IMR-90 (cell line): ENCODE data around the gene OXCT2. TPM values are rescaled to one million over a fixed set of nuclear protein-coding genes. Genes with fewer than 3 reads are reported as not detected.

ENCODE experiments used
- ATAC-seq: fragments of 200-7000 bp; cut with Tn5 transposase; 2 replicates; pipeline ENCODE4 v1.9.1; 2020; ENCODE audit warnings: low read depth, mild to moderate bottlenecking, moderate library complexity
- BruUV-seq: library from RNA; stranded (reverse); fragments of 400-500 nt; replicated peaks from 2 replicates; lab custom pipeline; 2021; lab: Mats Ljungman, UMichigan
- CTCF ChIA-PET: fragments of 300-600 bp; formaldehyde crosslinking; extraction: SDS; loops from one replicate; lab custom pipeline; 2021; ENCODE audit warnings: antibody characterized with exemption; lab: Yijun Ruan, JAX
- POLR2A ChIA-PET: fragments of 300-600 bp; sonication (Branson Sonifier 250); formaldehyde crosslinking; loops from one replicate; lab custom pipeline; 2022; ENCODE audit warnings: antibody characterized with exemption; ENCODE audit not compliant: unreplicated experiment; lab: Charles Lee
- DNase-seq: peaks from one replicate; pipeline ENCODE4 v3.0.0; 2013
- H2AFZ ChIP-seq: replicated peaks from 2 replicates; pipeline ENCODE3; 2013; ENCODE audit warnings: low read length, mild to moderate bottlenecking; ENCODE audit not compliant: poor library complexity
- H2AK5ac ChIP-seq: 2 replicates; pipeline ENCODE4 v1.6.1; 2013; ENCODE audit warnings: low read depth, low read length, inconsistent platforms
- H2AK9ac ChIP-seq: replicated peaks from 2 replicates; pipeline ENCODE3; 2013; ENCODE audit warnings: mild to moderate bottlenecking, low read depth, low read length, moderate library complexity; ENCODE audit not compliant: poor library complexity
- H2BK120ac ChIP-seq: 2 replicates; pipeline ENCODE4 v1.6.1; 2013; ENCODE audit warnings: low read depth, low read length, inconsistent platforms
- H2BK15ac ChIP-seq: 3 replicates; pipeline ENCODE4 v1.6.1; 2013; ENCODE audit warnings: low read depth, low read length, inconsistent platforms
- H2BK20ac ChIP-seq: 2 replicates; pipeline ENCODE4 v1.6.1; 2013; ENCODE audit warnings: low read depth, mild to moderate bottlenecking, inconsistent platforms, low read length, moderate library complexity
- H2BK5ac ChIP-seq: 2 replicates; pipeline ENCODE4 v1.6.1; 2013; ENCODE audit warnings: mild to moderate bottlenecking, low read depth, low read length, inconsistent platforms; ENCODE audit not compliant: poor library complexity, severe bottlenecking
- H3K14ac ChIP-seq: replicated peaks from 2 replicates; pipeline ENCODE4 v1.6.1; 2013; ENCODE audit warnings: low read depth, low read length, inconsistent platforms
- H3K18ac ChIP-seq: 2 replicates; pipeline ENCODE4 v1.6.1; 2013; ENCODE audit warnings: low read depth, low read length, control low read depth
- H3K23ac ChIP-seq: 2 replicates; pipeline ENCODE4 v1.6.1; 2013; ENCODE audit warnings: low read depth, low read length, inconsistent platforms
- H3K27ac ChIP-seq: 2 replicates; pipeline ENCODE4 v1.5.1; 2013; ENCODE audit warnings: mild to moderate bottlenecking, control low read depth, low read length; ENCODE audit not compliant: insufficient read depth
- H3K27me3 ChIP-seq: 2 replicates; pipeline ENCODE4 v1.6.1; 2013; ENCODE audit warnings: low read length; ENCODE audit not compliant: control insufficient read depth, insufficient read depth
- H3K36me3 ChIP-seq: 2 replicates; pipeline ENCODE4 v1.6.1; 2013; ENCODE audit warnings: low read length, mixed read lengths; ENCODE audit not compliant: control insufficient read depth, insufficient read depth
- H3K4ac ChIP-seq: 2 replicates; pipeline ENCODE4 v1.6.1; 2013; ENCODE audit warnings: low read depth, low read length, inconsistent platforms
- H3K4me1 ChIP-seq: 2 replicates; pipeline ENCODE4 v1.6.1; 2013; ENCODE audit warnings: low read length, mixed read lengths; ENCODE audit not compliant: control insufficient read depth, insufficient read depth
- H3K4me2 ChIP-seq: 2 replicates; pipeline ENCODE4 v1.6.1; 2013; ENCODE audit warnings: low read depth, mild to moderate bottlenecking, control low read depth, low read length, moderate library complexity
- H3K4me3 ChIP-seq: 2 replicates; pipeline ENCODE4 v1.5.1; 2013; ENCODE audit warnings: low read depth, mild to moderate bottlenecking, control low read depth, low read length, moderate library complexity; ENCODE audit not compliant: insufficient read depth
- H3K56ac ChIP-seq: 2 replicates; pipeline ENCODE4 v1.6.1; 2013; ENCODE audit warnings: low read length, inconsistent platforms; ENCODE audit not compliant: insufficient read depth; ENCODE audit errors: extremely low read depth
- H3K79me1 ChIP-seq, 2 experiments: 2 replicates each; pipeline ENCODE4 v1.6.1; 2013; ENCODE audit warnings: low read length in 2 of 2, inconsistent platforms in 1 of 2, low read depth in 1 of 2
- H3K9ac ChIP-seq: 2 replicates; pipeline ENCODE4 v1.6.1; 2013; ENCODE audit warnings: low read depth, low read length, control low read depth
- H3K9me1 ChIP-seq: 2 replicates; pipeline ENCODE4 v1.6.1; 2013; ENCODE audit warnings: low read length, inconsistent platforms; ENCODE audit not compliant: insufficient read depth
- H3K9me3 ChIP-seq: 2 replicates; pipeline ENCODE4 v1.6.1; 2013; ENCODE audit warnings: low read length; ENCODE audit not compliant: control insufficient read depth, insufficient read depth
- H4K20me1 ChIP-seq: 2 replicates; pipeline ENCODE4 v1.6.1; 2013; ENCODE audit warnings: low read length, inconsistent platforms; ENCODE audit not compliant: insufficient read depth
- H4K5ac ChIP-seq: 2 replicates; pipeline ENCODE4 v1.6.1; 2013; ENCODE audit warnings: mild to moderate bottlenecking, low read depth, low read length, control low read depth
- H4K8ac ChIP-seq, 2 experiments: 2 replicates each; pipeline ENCODE4 v1.6.1; 2013; ENCODE audit warnings: low read depth in 2 of 2, low read length in 2 of 2, control low read depth in 1 of 2, inconsistent platforms in 1 of 2
- H4K91ac ChIP-seq: 2 replicates; pipeline ENCODE4 v1.6.1; 2013; ENCODE audit warnings: low read depth, low read length, inconsistent platforms; ENCODE audit not compliant: insufficient read depth
- BHLHE40 ChIP-seq: fragments of 150-350 bp; IDR thresholded peaks from 2 replicates; pipeline ENCODE4 v1.6.1; 2016; ENCODE audit warnings: mild to moderate bottlenecking, low read depth, low read length
- CEBPB ChIP-seq: IDR thresholded peaks from 2 replicates; pipeline ENCODE4 v1.6.1; 2012; ENCODE audit warnings: low read depth, low read length, improper control_type of control experiment
- CHD1 ChIP-seq: IDR thresholded peaks from 2 replicates; pipeline ENCODE4 v1.6.1; 2012; ENCODE audit warnings: low read depth, low read length, improper control_type of control experiment
- CTCF ChIP-seq: conservative IDR thresholded peaks from 2 replicates; pipeline ENCODE4 v1.5.1; 2012; ENCODE audit warnings: mild to moderate bottlenecking, low read depth, low read length, improper control_type of control experiment
- ELK1 ChIP-seq: fragments of 150-350 bp; IDR thresholded peaks from 2 replicates; pipeline ENCODE4 v1.6.1; 2016; ENCODE audit warnings: low read depth, mild to moderate bottlenecking, low read length, moderate library complexity, borderline replicate concordance
- FOS ChIP-seq: fragments of 150-350 bp; IDR thresholded peaks from 2 replicates; pipeline ENCODE4 v1.6.1; 2016; ENCODE audit warnings: low read depth, low read length
- MAFK ChIP-seq: IDR thresholded peaks from 2 replicates; pipeline ENCODE4 v1.6.1; 2012; ENCODE audit warnings: low read depth, low read length, improper control_type of control experiment
- MAZ ChIP-seq: IDR thresholded peaks from 2 replicates; pipeline ENCODE4 v1.6.1; 2012; ENCODE audit warnings: low read depth, mild to moderate bottlenecking, low read length, improper control_type of control experiment, moderate library complexity, borderline replicate concordance
- MXI1 ChIP-seq: IDR thresholded peaks from 2 replicates; pipeline ENCODE4 v1.6.1; 2012; ENCODE audit warnings: low read depth, mild to moderate bottlenecking, low read length, moderate library complexity, borderline replicate concordance
- NFE2L2 ChIP-seq: fragments of 150-350 bp; IDR thresholded peaks from 2 replicates; pipeline ENCODE4 v1.6.1; 2016; ENCODE audit warnings: low read depth, mild to moderate bottlenecking, low read length
- POLR2A ChIP-seq: IDR thresholded peaks from 2 replicates; pipeline ENCODE4 v1.6.1; 2012; ENCODE audit warnings: mild to moderate bottlenecking, low read depth, low read length
- RAD21 ChIP-seq: IDR thresholded peaks from 2 replicates; pipeline ENCODE4 v1.6.1; 2012; ENCODE audit warnings: low read length, improper control_type of control experiment
- RCOR1 ChIP-seq: IDR thresholded peaks from 2 replicates; pipeline ENCODE4 v1.6.1; 2012; ENCODE audit warnings: mild to moderate bottlenecking, low read length, improper control_type of control experiment; ENCODE audit not compliant: insufficient replicate concordance
- RFX5 ChIP-seq: IDR thresholded peaks from 2 replicates; pipeline ENCODE4 v1.8.0; 2012; ENCODE audit warnings: low read depth, mild to moderate bottlenecking, low read length, moderate library complexity
- SMC3 ChIP-seq: fragments of 150-350 bp; IDR thresholded peaks from 2 replicates; pipeline ENCODE4 v1.6.1; 2016; ENCODE audit warnings: low read depth, mild to moderate bottlenecking, antibody characterized with exemption, low read length, moderate library complexity
- WGBS, 2 experiments: methylation state at CpG; one replicate each; pipeline versions ENCODE4 v1.1.5 to v1.1.7; 2013; ENCODE audit warnings: missing lambda C conversion rate in 2 of 2; ENCODE audit not compliant: insufficient read length in 1 of 2; ENCODE audit errors: extremely low coverage in 2 of 2; 5-methylcytosine and 5-hydroxymethylcytosine counted together
- dilution Hi-C: fragments of 300-500 bp; cut with HindIII; formaldehyde crosslinking; loops from one replicate; pipeline ENCODE4 v1.14.3; 2018; ENCODE audit warnings: low sequenced_read_pairs; ENCODE audit not compliant: unreplicated experiment
- in situ Hi-C: fragments of 300-500 bp; cut with MboI; formaldehyde crosslinking; loops from 3 replicates; pipeline ENCODE4 v1.14.3; 2019; ENCODE audit warnings: low sequenced_read_pairs, inconsistent platforms, mixed read lengths
- intact Hi-C: fragments of 100-400 bp; cut with micrococcal nuclease; formaldehyde crosslinking; loops from 2 replicates; pipeline ENCODE4 v1.10.0; 2022
- polyA plus RNA-seq, 3 experiments: library from polyadenylated mRNA; depleted of rRNA; stranded (reverse); fragments of >200 nt; gene quantifications; 2 replicates each; pipeline ENCODE4 v1.2.3, GENCODE V29; 2012; ENCODE audit warnings: low replicate concordance in 1 of 3
- total RNA-seq: library from RNA; depleted of rRNA; stranded (reverse); fragments of >200 nt; gene quantifications from 2 replicates; pipeline ENCODE4 v1.2.3, GENCODE V29; 2012
- TF ChIP-seq, protein P1 (sequence below): fragments of 150-350 bp; IDR thresholded peaks from 2 replicates; pipeline ENCODE4 v1.6.1; 2017; ENCODE audit warnings: mild to moderate bottlenecking, antibody characterized with exemption, low read length, low read depth

OXCT2 gene
- total and polyA plus RNA-seq, 2 of the 4 experiments (the other 2 are of a cell fraction), result 0.18 to 0.22 TPM

DNA sequence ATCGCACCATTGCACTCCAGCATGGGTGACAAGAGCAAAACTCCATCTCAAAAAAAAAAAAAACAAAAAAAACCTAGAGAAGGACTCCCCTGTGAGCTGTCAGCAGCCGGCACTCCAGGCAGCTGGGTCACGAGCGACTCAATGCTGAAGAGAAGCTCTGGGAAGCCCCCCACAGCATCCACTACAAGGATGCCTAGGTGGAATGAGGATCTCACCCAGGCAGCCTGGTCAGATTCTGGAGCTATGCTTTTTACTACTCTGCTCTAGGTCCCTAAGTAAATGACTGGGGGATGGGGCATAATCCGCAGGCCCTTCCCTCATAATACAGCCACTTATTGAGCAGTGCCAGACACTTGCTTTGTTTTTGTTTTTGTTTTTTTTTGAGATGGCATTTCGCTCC lies 11.0 kb upstream of the OXCT2 start:
- H3K23ac ChIP-seq, result no peak overlapping the region
- TF ChIP-seq CTCF (no peak), RAD21 (no peak), MAZ (no peak), POLR2A (no peak), CEBPB (no peak), RFX5 (no peak), FOS (no peak), BHLHE40 (no peak), MXI1 (no peak), MAFK (no peak), RCOR1 (no peak), CHD1 (no peak), NFE2L2 (no peak), ELK1 (no peak), SMC3 (no peak)
- TF ChIP-seq, protein P1, sequence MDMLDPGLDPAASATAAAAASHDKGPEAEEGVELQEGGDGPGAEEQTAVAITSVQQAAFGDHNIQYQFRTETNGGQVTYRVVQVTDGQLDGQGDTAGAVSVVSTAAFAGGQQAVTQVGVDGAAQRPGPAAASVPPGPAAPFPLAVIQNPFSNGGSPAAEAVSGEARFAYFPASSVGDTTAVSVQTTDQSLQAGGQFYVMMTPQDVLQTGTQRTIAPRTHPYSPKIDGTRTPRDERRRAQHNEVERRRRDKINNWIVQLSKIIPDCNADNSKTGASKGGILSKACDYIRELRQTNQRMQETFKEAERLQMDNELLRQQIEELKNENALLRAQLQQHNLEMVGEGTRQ, result no peak
- no peak overlapping the region for H3K14ac ChIP-seq
- intact Hi-C loops (no loop called here), in situ Hi-C loops (no loop called here), dilution Hi-C loops (no loop called here)
- H4K8ac ChIP-seq, result no peak overlapping the region
- no peaks in the 10 kb centered on the region for H3K79me1 ChIP-seq
- DNase-seq (no peak), ATAC-seq (no peak)
- no peak overlapping the region for H4K5ac ChIP-seq
- POLR2A ChIA-PET, result no interaction called here
- no peak overlapping the region for H3K18ac ChIP-seq
- H2AK5ac ChIP-seq, result no peak overlapping the region
- H2BK5ac ChIP-seq, result no peak overlapping the region
- CTCF ChIA-PET, result no interaction called here
- no peak overlapping the region for H2AFZ ChIP-seq
- H3K4me3 ChIP-seq, result no peak overlapping the region
- no peak overlapping the region for H2BK20ac ChIP-seq
- H3K9me3 ChIP-seq, result no peaks in the 10 kb centered on the region
- no peaks in the 10 kb centered on the region for H3K9me1 ChIP-seq
- H4K20me1 ChIP-seq, result no peaks in the 10 kb centered on the region
- no peak overlapping the region for H2BK120ac ChIP-seq
- H2BK15ac ChIP-seq, result no peak overlapping the region
- H3K4ac ChIP-seq, result no peak overlapping the region
- H3K27me3 ChIP-seq, result peaks cover 56% of the 10 kb centered on the region
- H3K56ac ChIP-seq, result no peak overlapping the region
- no peaks in the 10 kb centered on the region for H3K36me3 ChIP-seq
- no peak overlapping the region for H4K91ac ChIP-seq
- no CpG with 5 or more reads among the region's 6 CpGs for WGBS, 2 experiments
- no peak overlapping the region for H2AK9ac ChIP-seq
- no peak overlapping the region for H3K27ac ChIP-seq
- H3K9ac ChIP-seq, result no peak overlapping the region
- H3K4me2 ChIP-seq, result no peak overlapping the region
- BruUV-seq, result no TSS peak
- no peaks in the 10 kb centered on the region for H3K4me1 ChIP-seq
